Vagina (tissue), 2 donors: ENCODE results near the gene OOEP. TPM values are rescaled to one million over a fixed set of nuclear protein-coding genes. Genes with fewer than 3 reads are reported as not detected.

Source experiments
- DNase-seq, 2 donors: peaks; one replicate each; pipeline ENCODE4 v3.0.0-alpha.2; 2017; ENCODE audit errors: extremely low spot score in 2 of 2
- H3K27ac ChIP-seq: fragments of 200-600 bp; sonication (generic); one replicate; pipeline ENCODE4 v1.5.1; 2019
- H3K27me3 ChIP-seq: fragments of 200-600 bp; sonication (generic); one replicate; pipeline ENCODE4 v1.5.1; 2019
- H3K36me3 ChIP-seq, 2 donors: fragments of 200-600 bp; sonication (generic); one replicate each; pipeline ENCODE4 v1.5.1; 2017 to 2019
- H3K4me1 ChIP-seq: fragments of 200-600 bp; sonication (generic); one replicate; pipeline ENCODE4 v1.5.1; 2019
- H3K4me3 ChIP-seq, 2 donors: fragments of 200-600 bp; sonication (generic); 1 replicate in 1 of 2; 2 replicates in 1 of 2; pipeline ENCODE4 v1.5.1; 2016 to 2019
- H3K9me3 ChIP-seq: fragments of 200-600 bp; sonication (generic); one replicate; pipeline ENCODE4 v1.5.1; 2019
- POLR2A ChIP-seq, 2 donors: fragments of 450-650 bp; IDR thresholded peaks; one replicate each; pipeline ENCODE4 v1.6.1; 2017; ENCODE audit warnings: antibody characterized with exemption in 2 of 2, mild to moderate bottlenecking in 2 of 2, moderate library complexity in 2 of 2
- POLR2AphosphoS5 ChIP-seq, 2 donors: sonication (generic); formaldehyde crosslinking; IDR thresholded peaks; one replicate each; pipeline ENCODE4 v1.9.0; 2017; ENCODE audit warnings: antibody characterized with exemption in 2 of 2, mild to moderate bottlenecking in 2 of 2, low read depth in 1 of 2; ENCODE audit not compliant: insufficient read depth in 1 of 2
- intact Hi-C: fragments of 100-400 bp; cut with DNase I; formaldehyde crosslinking; loops from one replicate; pipeline ENCODE4 v1.15.1; 2023
- total RNA-seq: library from RNA; depleted of rRNA; stranded (reverse); fragments of >200 nt; gene quantifications from one replicate; pipeline ENCODE4 v1.2.3, GENCODE V29; 2016
- TF ChIP-seq, protein P1 (sequence below), 3 experiments: fragments of 450-650 bp in 2 of 3; fragments of 200-600 bp in 1 of 3; sonication (generic) in 1 of 3; IDR thresholded peaks; one replicate each; pipeline ENCODE4 v1.5.1; 2017 to 2019; ENCODE audit warnings: antibody characterized with exemption in 3 of 3, mild to moderate bottlenecking in 2 of 3, moderate library complexity in 2 of 3

Gene OOEP
- total RNA-seq, 1 donor from 2014 or later, result not detected

GRCh38 chr6:73362358-73362757 is 7.3 kb downstream of the OOEP start, which contains the start of gene KHDC3L:
Gene KHDC3L (plus strand): TSS chr6:73362658. CDS start chr6:73362730, 72 bp downstream.
- Histone ChIP-seq H3K27me3 (no peaks in the 10 kb centered on the region), H3K36me3 (no peaks in the 10 kb centered on the region), H3K9me3 (no peaks in the 10 kb centered on the region), H3K27ac (no peak within 1 kb of the TSS), H3K4me3 (no peak within 1 kb of the TSS), H3K4me1 (no peaks in the 10 kb centered on the region)
- intact Hi-C loops, result no loop called here
- no peak for DNase-seq
- TF ChIP-seq POLR2AphosphoS5 (IDR thresholded peaks at IDR 0.05; ENCODE audit: insufficient read depth in 1 of 2, low read depth in 1 of 2) (no peak), POLR2A (IDR thresholded peaks at IDR 0.05) (no peak)
- TF ChIP-seq, protein P1, sequence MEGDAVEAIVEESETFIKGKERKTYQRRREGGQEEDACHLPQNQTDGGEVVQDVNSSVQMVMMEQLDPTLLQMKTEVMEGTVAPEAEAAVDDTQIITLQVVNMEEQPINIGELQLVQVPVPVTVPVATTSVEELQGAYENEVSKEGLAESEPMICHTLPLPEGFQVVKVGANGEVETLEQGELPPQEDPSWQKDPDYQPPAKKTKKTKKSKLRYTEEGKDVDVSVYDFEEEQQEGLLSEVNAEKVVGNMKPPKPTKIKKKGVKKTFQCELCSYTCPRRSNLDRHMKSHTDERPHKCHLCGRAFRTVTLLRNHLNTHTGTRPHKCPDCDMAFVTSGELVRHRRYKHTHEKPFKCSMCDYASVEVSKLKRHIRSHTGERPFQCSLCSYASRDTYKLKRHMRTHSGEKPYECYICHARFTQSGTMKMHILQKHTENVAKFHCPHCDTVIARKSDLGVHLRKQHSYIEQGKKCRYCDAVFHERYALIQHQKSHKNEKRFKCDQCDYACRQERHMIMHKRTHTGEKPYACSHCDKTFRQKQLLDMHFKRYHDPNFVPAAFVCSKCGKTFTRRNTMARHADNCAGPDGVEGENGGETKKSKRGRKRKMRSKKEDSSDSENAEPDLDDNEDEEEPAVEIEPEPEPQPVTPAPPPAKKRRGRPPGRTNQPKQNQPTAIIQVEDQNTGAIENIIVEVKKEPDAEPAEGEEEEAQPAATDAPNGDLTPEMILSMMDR (IDR thresholded peaks at IDR 0.05), result no peak

- Histone ChIP-seq H3K36me3 (no peaks in the 10 kb centered on the region), H3K27ac (no peak within 1 kb of the TSS), H3K4me3 (no peak within 1 kb of the TSS), H3K4me1 (no peaks in the 10 kb centered on the region), H3K9me3 (no peaks in the 10 kb centered on the region), H3K27me3 (no peaks in the 10 kb centered on the region)
- intact Hi-C loops, result no loop called here
- TF ChIP-seq POLR2AphosphoS5 (IDR thresholded peaks at IDR 0.05; ENCODE audit: insufficient read depth in 1 of 2, low read depth in 1 of 2) (no peak), POLR2A (IDR thresholded peaks at IDR 0.05) (no peak)
- TF ChIP-seq, protein P1 (IDR thresholded peaks at IDR 0.05), result no peak
- no peak for DNase-seq
These were observed 15.8 kb downstream of the OOEP start, which contains the start of gene DPPA5 for GRCh38 chr6:73353636-73354593. Gene DPPA5 (minus strand): TSS chr6:73354276. CDS start chr6:73354225, 51 bp downstream.

DNA sequence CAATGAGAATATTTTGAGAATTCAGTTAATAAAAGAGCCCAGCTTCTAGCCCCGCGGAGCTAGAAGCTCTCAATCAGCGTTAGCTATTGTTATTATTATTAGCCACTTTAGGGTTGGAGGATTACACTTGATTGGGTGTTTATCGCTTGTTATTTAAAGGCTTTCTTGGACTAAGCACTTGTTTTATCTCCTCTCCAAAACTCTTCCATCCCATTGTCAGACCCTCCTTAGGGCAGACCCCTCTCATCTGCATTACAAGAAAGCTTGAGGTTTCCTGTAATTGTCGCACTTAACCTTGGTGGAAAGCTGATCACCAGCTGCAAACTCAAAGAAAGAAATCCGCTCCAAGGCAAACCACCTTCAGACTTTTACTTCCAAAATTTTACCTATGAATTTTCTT is 20.4 kb downstream of the OOEP start:
- intact Hi-C loops, result no loop called here
- H3K27me3 ChIP-seq, result no peaks in the 10 kb centered on the region
- no peaks in the 10 kb centered on the region for H3K36me3 ChIP-seq

DNA sequence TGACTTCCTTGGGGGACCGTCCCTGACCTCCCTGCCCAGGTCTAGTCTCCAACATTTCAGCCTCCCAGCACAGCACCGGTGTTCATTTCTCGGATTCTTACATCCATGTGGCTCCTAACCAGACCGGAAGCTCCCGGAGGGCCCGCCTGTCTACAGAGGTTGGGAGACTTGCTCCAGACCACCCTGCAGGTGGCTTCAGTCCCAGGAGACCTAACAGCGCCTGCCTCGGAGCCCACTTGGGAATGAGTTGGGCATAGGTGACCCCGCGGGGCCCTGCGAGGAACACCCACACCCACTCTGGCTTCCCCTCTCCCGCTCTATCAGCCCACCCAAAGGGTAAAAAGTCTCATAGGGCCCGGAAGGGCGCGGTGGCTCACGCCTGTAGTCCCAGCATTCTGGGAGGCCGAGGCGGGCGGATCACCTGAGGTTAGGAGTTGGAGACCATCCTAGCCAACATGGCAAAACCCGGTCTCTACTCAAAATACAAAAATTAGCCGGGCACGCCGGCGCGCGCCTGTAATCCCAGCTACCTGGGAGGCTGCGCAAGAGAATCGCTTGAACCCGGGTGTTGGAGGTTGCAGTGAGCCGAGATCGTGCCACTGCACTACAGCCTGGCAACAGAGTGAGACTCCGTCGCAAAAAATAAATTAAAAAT is 21.0 kb downstream of the OOEP start:
- Histone ChIP-seq H3K27ac (no peak overlapping the region), H3K4me1 (no peaks in the 10 kb centered on the region), H3K9me3 (no peaks in the 10 kb centered on the region), H3K36me3 (no peaks in the 10 kb centered on the region), H3K27me3 (no peaks in the 10 kb centered on the region), H3K4me3 (no peak overlapping the region)
- intact Hi-C loops, result no loop called here
- TF ChIP-seq POLR2AphosphoS5 (IDR thresholded peaks at IDR 0.05; ENCODE audit: insufficient read depth in 1 of 2, low read depth in 1 of 2), result no peak
- TF ChIP-seq, protein P1 (IDR thresholded peaks at IDR 0.05), result no peak
- TF ChIP-seq POLR2A (IDR thresholded peaks at IDR 0.05), result no peak
- DNase-seq, result no peak

More for the DNA sequence above, 20.4 kb downstream of the OOEP start:
- TF ChIP-seq POLR2AphosphoS5 (IDR thresholded peaks at IDR 0.05; ENCODE audit: insufficient read depth in 1 of 2, low read depth in 1 of 2) (no peak), POLR2A (IDR thresholded peaks at IDR 0.05) (no peak)
- TF ChIP-seq, protein P1 (IDR thresholded peaks at IDR 0.05), result no peak
- no peak overlapping the region for H3K27ac ChIP-seq
- no peaks in the 10 kb centered on the region for H3K9me3 ChIP-seq
- DNase-seq, result no peak
- H3K4me1 ChIP-seq, result no peaks in the 10 kb centered on the region
- no peak overlapping the region for H3K4me3 ChIP-seq
